SU-DHL-6 (cell line): ENCODE measurements around the gene LRRC8A.
A peak's percentile ranks its signal among the peaks of the same experiment; 100 is the strongest.

Source experiments
- H2AFZ ChIP-seq: fragments of 200-600 bp; sonication (generic); 2 replicates; pipeline ENCODE4 v1.6.1; 2014; ENCODE audit warnings: low read depth, mild to moderate bottlenecking, moderate library complexity, mixed read lengths, antibody characterized with exemption, low read length; ENCODE audit not compliant: severe bottlenecking
- H3F3A ChIP-seq: fragments of 200-600 bp; shearing (Covaris generic); 2 replicates; pipeline ENCODE4 v1.6.0; 2016; ENCODE audit warnings: antibody characterized with exemption, mild to moderate bottlenecking; ENCODE audit not compliant: insufficient read depth
- H3K27ac ChIP-seq: fragments of 200-600 bp; sonication (generic); 2 replicates; pipeline ENCODE4 v1.5.1; 2016; ENCODE audit warnings: low read depth, mild to moderate bottlenecking, low read length, moderate library complexity, mixed read lengths
- H3K27me3 ChIP-seq: fragments of 200-600 bp; sonication (generic), shearing (Covaris generic); 2 replicates; pipeline ENCODE4 v1.6.0; 2014; ENCODE audit warnings: mild to moderate bottlenecking, low read length
- H3K36me3 ChIP-seq: fragments of 200-600 bp; sonication (generic); 2 replicates; pipeline ENCODE4 v1.6.1; 2014; ENCODE audit warnings: mild to moderate bottlenecking, low read length, mixed read lengths
- H3K4me2 ChIP-seq: fragments of 300-600, 200-600 bp; shearing (Covaris generic), sonication (generic); 2 replicates; pipeline ENCODE4 v1.6.0; 2014; ENCODE audit warnings: low read length, low read depth, mild to moderate bottlenecking; ENCODE audit not compliant: poor library complexity, severe bottlenecking
- H3K4me3 ChIP-seq: fragments of 200-600 bp; sonication (generic); 2 replicates; pipeline ENCODE4 v1.5.1; 2014; ENCODE audit warnings: antibody characterized with exemption, low read length, mild to moderate bottlenecking, mixed read lengths; ENCODE audit not compliant: insufficient read depth, poor library complexity, severe bottlenecking
- H3K79me2 ChIP-seq: fragments of 200-600 bp; sonication (generic); 2 replicates; pipeline ENCODE4 v1.6.1; 2014; ENCODE audit warnings: mild to moderate bottlenecking, low read length, moderate library complexity; ENCODE audit not compliant: insufficient read depth
- H3K9ac ChIP-seq: fragments of 200-600 bp; sonication (generic); 2 replicates; pipeline ENCODE4 v1.7.0; 2014; ENCODE audit warnings: mild to moderate bottlenecking, low read length
- H3K9me2 ChIP-seq: fragments of 200-600 bp; sonication (generic); replicated peaks from 2 replicates; pipeline ENCODE4 v1.6.1; 2014; ENCODE audit warnings: low read length; ENCODE audit not compliant: insufficient read depth
- H3K9me3 ChIP-seq: fragments of 200-600 bp; sonication (generic); 2 replicates; pipeline ENCODE4 v1.6.1; 2014; ENCODE audit warnings: low read length, mixed read lengths; ENCODE audit not compliant: insufficient read depth
- H4K20me1 ChIP-seq: fragments of 200-600 bp; sonication (generic); 2 replicates; pipeline ENCODE4 v1.6.1; 2014; ENCODE audit warnings: low read depth, mild to moderate bottlenecking, antibody characterized with exemption, low read length, moderate library complexity, mixed read lengths
- CTCF ChIP-seq: fragments of 200-600 bp; sonication (generic); IDR thresholded peaks from one replicate; pipeline ENCODE4 v1.5.1; 2017; ENCODE audit warnings: antibody characterized with exemption, mild to moderate bottlenecking, low read length, moderate library complexity; ENCODE audit not compliant: insufficient read depth, poor library complexity, severe bottlenecking
- EZH2phosphoT487 ChIP-seq: fragments of 200-600 bp; sonication (generic), shearing (Covaris generic); conservative IDR thresholded peaks from 2 replicates; pipeline ENCODE4 v1.6.1; 2018; ENCODE audit warnings: mild to moderate bottlenecking, antibody characterized with exemption, low read length, moderate library complexity, mixed read lengths

The LRRC8A gene

GRCh38 chr9:128881884-128882676 lies at the start of gene LRRC8A, which contains the start of gene KYAT1:
Gene LRRC8A, plus strand, starts transcription at chr9:128882133. Its CDS starts 25,032 bp downstream, at chr9:128907165.
Gene KYAT1, minus strand, starts transcription at chr9:128881950. Its CDS starts 36,545 bp downstream, at chr9:128845405.
- Histone ChIP-seq H2AFZ (no peak within 1 kb of the TSS), H3K9me2 (no peaks in the 10 kb centered on the region), H3K27me3 (no peaks in the 10 kb centered on the region), H3K36me3 (no peaks in the 10 kb centered on the region), H3F3A (peaks cover 20% of the 10 kb centered on the region), H3K9ac (peak within 1 kb of the TSS; percentile 97), H3K4me2 (peak within 1 kb of the TSS; percentile 87), H3K27ac (peak within 1 kb of the TSS; percentile 97), H3K9me3 (no peaks in the 10 kb centered on the region), H3K4me3 (peak within 1 kb of the TSS; percentile 88), H3K79me2 (peaks cover 82% of the 10 kb centered on the region), H4K20me1 (no peaks in the 10 kb centered on the region)
- TF ChIP-seq EZH2phosphoT487 (no peak), CTCF (no peak)

- Histone ChIP-seq H2AFZ (no peak overlapping the region), H3K4me2 (no peak overlapping the region), H3K27me3 (no peaks in the 10 kb centered on the region), H3K79me2 (peaks cover 7% of the 10 kb centered on the region), H4K20me1 (no peaks in the 10 kb centered on the region), H3K9me2 (no peaks in the 10 kb centered on the region), H3K4me3 (no peak overlapping the region), H3F3A (0 out of 2 replicates have a peak, but pooled peaks cover 6% of the 10 kb centered on the region), H3K9me3 (no peaks in the 10 kb centered on the region), H3K36me3 (no peaks in the 10 kb centered on the region), H3K27ac (no peak overlapping the region), H3K9ac (no peak overlapping the region)
- no peak for TF ChIP-seq CTCF
- no peak for TF ChIP-seq EZH2phosphoT487
These were observed 48.2 kb upstream of the LRRC8A start for GRCh38 chr9:128833696-128834095.

GRCh38 chr9:128835246-128836210 lies 46.4 kb upstream of the LRRC8A start:
- Histone ChIP-seq H3K79me2 (no peaks in the 10 kb centered on the region), H3K36me3 (no peaks in the 10 kb centered on the region), H3K4me3 (no peak overlapping the region), H4K20me1 (no peaks in the 10 kb centered on the region), H3K4me2 (no peak overlapping the region), H3F3A (no peaks in the 10 kb centered on the region), H3K9ac (no peak overlapping the region), H3K9me2 (no peaks in the 10 kb centered on the region), H2AFZ (no peak overlapping the region), H3K27me3 (no peaks in the 10 kb centered on the region), H3K27ac (no peak overlapping the region), H3K9me3 (no peaks in the 10 kb centered on the region)
- no peak for TF ChIP-seq CTCF
- no peak for TF ChIP-seq EZH2phosphoT487
